ENCODE results near the gene POLR2F. TPM values are rescaled to one million over a fixed set of nuclear protein-coding genes. Genes with fewer than 3 reads are reported as not detected.

POLR2F gene
- total RNA-seq, 1 experiment from 2014 or later, result 141 TPM

GRCh38 chr22:37959231-37959825 is 5.8 kb downstream of the POLR2F start:
- H2BK120ac ChIP-seq (ENCODE audit: low read depth, low read length, poor library complexity, severe bottlenecking), result no peak overlapping the region
- no peak overlapping the region for H4K5ac ChIP-seq (ENCODE audit: insufficient read length, low read depth, low read length)
- H4K91ac ChIP-seq (ENCODE audit: insufficient read length, low read depth, low read length), result no peak overlapping the region
- Mint-ChIP-seq H3K9me3 (no peaks in the 10 kb centered on the region), H3K4me3 (no peak overlapping the region), H3K27ac (no peak overlapping the region), H3K4me1 (peaks cover 6 to 7% of the 10 kb centered on the region in 2 experiments), H3K27me3 (ENCODE audit: low read depth) (no peaks in the 10 kb centered on the region), H3K36me3 (ENCODE audit: insufficient read depth in 1 of 3, low read depth in 3 of 3) (peaks cover 42 to 73% (median 60%) of the 10 kb centered on the region in 3 experiments)
- no peak overlapping the region for H4K8ac ChIP-seq (replicated peaks; ENCODE audit: insufficient read length, low read depth, low read length)
- no peak overlapping the region for H3K18ac ChIP-seq (ENCODE audit: insufficient read length, low read depth, low read length)
- no peak overlapping the region for H3K4me2 ChIP-seq (ENCODE audit: insufficient read depth, insufficient read length, low read length)
- no peak overlapping the region for H2BK12ac ChIP-seq (ENCODE audit: insufficient read length, low read depth, low read length)
- H2AK5ac ChIP-seq (ENCODE audit: insufficient read length, low read length), result no peak overlapping the region
- H3K79me2 ChIP-seq (ENCODE audit: insufficient read depth, low read length), result 0 out of 2 replicates have a peak, but pooled peaks cover 4% of the 10 kb centered on the region
- H3K14ac ChIP-seq (ENCODE audit: insufficient read depth, low read length), result no peak overlapping the region
- H3K27me3 ChIP-seq (ENCODE audit: insufficient read depth, low read length), result no peaks in the 10 kb centered on the region
- H3K27ac ChIP-seq (ENCODE audit: insufficient read length, low read depth, low read length), result no peak overlapping the region
- H2AFZ ChIP-seq (ENCODE audit: low read length), result no peak overlapping the region
- no peaks in the 10 kb centered on the region for H3K9me3 ChIP-seq (ENCODE audit: control insufficient read depth, low read depth, low read length)
- no peak overlapping the region for H3K4ac ChIP-seq (ENCODE audit: low read depth, low read length)
- H2BK15ac ChIP-seq (ENCODE audit: low read depth, low read length), result no peak overlapping the region
- TF ChIP-seq CTCF (conservative IDR thresholded peaks at IDR 0.05), result no peak
- H3K23me2 ChIP-seq (ENCODE audit: insufficient read length, low read depth, low read length, poor library complexity, severe bottlenecking), result no peaks in the 10 kb centered on the region
- no peak overlapping the region for H3K56ac ChIP-seq (ENCODE audit: insufficient read length, low read depth, low read length)
- no peak overlapping the region for H2BK5ac ChIP-seq (ENCODE audit: insufficient read length, low read length)
- peaks cover 6% of the 10 kb centered on the region for H3K79me1 ChIP-seq (ENCODE audit: insufficient read depth, low read depth, low read length, poor library complexity, severe bottlenecking)
- H3K23ac ChIP-seq (ENCODE audit: insufficient read length, low read depth, low read length), result no peak overlapping the region
- no peak for DNase-seq
- H4K20me1 ChIP-seq (ENCODE audit: control insufficient read depth, insufficient read depth, insufficient read length), result no peaks in the 10 kb centered on the region
- WGBS (ENCODE audit: extremely low coverage, insufficient read length, low lambda C conversion rate), result no CpG with 5 or more reads among the region's 18 CpGs
- no peak overlapping the region for H2BK20ac ChIP-seq (ENCODE audit: low read depth, low read length, poor library complexity, severe bottlenecking)
- H3K9ac ChIP-seq (ENCODE audit: extremely low read depth, insufficient read length, low read length), result no peak overlapping the region
- no peak overlapping the region for H3T11ph ChIP-seq (ENCODE audit: low read length)
- no peaks in the 10 kb centered on the region for H3K4me1 ChIP-seq (ENCODE audit: insufficient read depth, low read length)

All from H9 (cell line).